SU-DHL-6 (cell line): Measurements from ENCODE around the gene KYNU.
"Not testable (repeated sequence)": the region's sequence is repeated elsewhere in the genome, so short reads cannot be mapped to it uniquely, and the experiment has no call there.

ENCODE experiments used
- H2AFZ ChIP-seq: fragments of 200-600 bp; sonication (generic); 2 replicates; pipeline ENCODE4 v1.6.1; 2014; ENCODE audit warnings: low read depth, mild to moderate bottlenecking, moderate library complexity, mixed read lengths, antibody characterized with exemption, low read length; ENCODE audit not compliant: severe bottlenecking
- H3F3A ChIP-seq: fragments of 200-600 bp; shearing (Covaris generic); 2 replicates; pipeline ENCODE4 v1.6.0; 2016; ENCODE audit warnings: antibody characterized with exemption, mild to moderate bottlenecking; ENCODE audit not compliant: insufficient read depth
- H3K27ac ChIP-seq: fragments of 200-600 bp; sonication (generic); 2 replicates; pipeline ENCODE4 v1.5.1; 2016; ENCODE audit warnings: low read depth, mild to moderate bottlenecking, low read length, moderate library complexity, mixed read lengths
- H3K27me3 ChIP-seq: fragments of 200-600 bp; sonication (generic), shearing (Covaris generic); 2 replicates; pipeline ENCODE4 v1.6.0; 2014; ENCODE audit warnings: mild to moderate bottlenecking, low read length
- H3K36me3 ChIP-seq: fragments of 200-600 bp; sonication (generic); 2 replicates; pipeline ENCODE4 v1.6.1; 2014; ENCODE audit warnings: mild to moderate bottlenecking, low read length, mixed read lengths
- H3K4me2 ChIP-seq: fragments of 300-600, 200-600 bp; shearing (Covaris generic), sonication (generic); 2 replicates; pipeline ENCODE4 v1.6.0; 2014; ENCODE audit warnings: low read length, low read depth, mild to moderate bottlenecking; ENCODE audit not compliant: poor library complexity, severe bottlenecking
- H3K4me3 ChIP-seq: fragments of 200-600 bp; sonication (generic); 2 replicates; pipeline ENCODE4 v1.5.1; 2014; ENCODE audit warnings: antibody characterized with exemption, low read length, mild to moderate bottlenecking, mixed read lengths; ENCODE audit not compliant: insufficient read depth, poor library complexity, severe bottlenecking
- H3K79me2 ChIP-seq: fragments of 200-600 bp; sonication (generic); 2 replicates; pipeline ENCODE4 v1.6.1; 2014; ENCODE audit warnings: mild to moderate bottlenecking, low read length, moderate library complexity; ENCODE audit not compliant: insufficient read depth
- H3K9ac ChIP-seq: fragments of 200-600 bp; sonication (generic); 2 replicates; pipeline ENCODE4 v1.7.0; 2014; ENCODE audit warnings: mild to moderate bottlenecking, low read length
- H3K9me2 ChIP-seq: fragments of 200-600 bp; sonication (generic); replicated peaks from 2 replicates; pipeline ENCODE4 v1.6.1; 2014; ENCODE audit warnings: low read length; ENCODE audit not compliant: insufficient read depth
- H3K9me3 ChIP-seq: fragments of 200-600 bp; sonication (generic); 2 replicates; pipeline ENCODE4 v1.6.1; 2014; ENCODE audit warnings: low read length, mixed read lengths; ENCODE audit not compliant: insufficient read depth
- H4K20me1 ChIP-seq: fragments of 200-600 bp; sonication (generic); 2 replicates; pipeline ENCODE4 v1.6.1; 2014; ENCODE audit warnings: low read depth, mild to moderate bottlenecking, antibody characterized with exemption, low read length, moderate library complexity, mixed read lengths
- EZH2phosphoT487 ChIP-seq: fragments of 200-600 bp; sonication (generic), shearing (Covaris generic); conservative IDR thresholded peaks from 2 replicates; pipeline ENCODE4 v1.6.1; 2018; ENCODE audit warnings: mild to moderate bottlenecking, antibody characterized with exemption, low read length, moderate library complexity, mixed read lengths
- TF ChIP-seq, protein P1 (sequence below): fragments of 200-600 bp; sonication (generic); IDR thresholded peaks from one replicate; pipeline ENCODE4 v1.5.1; 2017; ENCODE audit warnings: antibody characterized with exemption, mild to moderate bottlenecking, low read length, moderate library complexity; ENCODE audit not compliant: insufficient read depth, poor library complexity, severe bottlenecking

Gene KYNU

DNA sequence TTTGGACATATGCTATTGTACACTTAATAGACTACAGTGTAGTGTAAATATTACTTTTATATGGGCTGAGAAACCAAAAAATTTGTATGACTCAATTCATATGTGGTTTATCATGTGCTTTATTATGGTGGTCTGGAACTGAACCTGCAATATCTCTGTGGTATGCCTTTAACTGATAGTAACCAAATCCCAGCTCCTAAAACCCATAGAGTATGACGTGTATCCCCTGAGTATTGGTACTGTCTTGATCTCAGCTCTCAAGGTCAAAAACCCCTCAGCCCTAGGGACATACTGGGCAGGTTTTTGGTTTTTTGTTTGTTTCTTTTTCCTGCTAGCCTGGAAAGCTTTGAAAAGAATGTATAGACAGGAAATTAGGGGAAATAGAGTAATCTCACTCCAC, 209.6 kb downstream of the KYNU start:
- H3K9me2 ChIP-seq = no peaks in the 10 kb centered on the region
- H3K36me3 ChIP-seq = no peaks in the 10 kb centered on the region
- H3K4me3 ChIP-seq = no peak overlapping the region
- H3K79me2 ChIP-seq = no peaks in the 10 kb centered on the region
- no peaks in the 10 kb centered on the region for H3K27me3 ChIP-seq
- H4K20me1 ChIP-seq = no peaks in the 10 kb centered on the region
- H3K4me2 ChIP-seq = no peak overlapping the region
- H3K9ac ChIP-seq = no peak overlapping the region
- H2AFZ ChIP-seq = no peak overlapping the region
- H3F3A ChIP-seq = no peaks in the 10 kb centered on the region
- no peak for TF ChIP-seq EZH2phosphoT487
- TF ChIP-seq, protein P1, sequence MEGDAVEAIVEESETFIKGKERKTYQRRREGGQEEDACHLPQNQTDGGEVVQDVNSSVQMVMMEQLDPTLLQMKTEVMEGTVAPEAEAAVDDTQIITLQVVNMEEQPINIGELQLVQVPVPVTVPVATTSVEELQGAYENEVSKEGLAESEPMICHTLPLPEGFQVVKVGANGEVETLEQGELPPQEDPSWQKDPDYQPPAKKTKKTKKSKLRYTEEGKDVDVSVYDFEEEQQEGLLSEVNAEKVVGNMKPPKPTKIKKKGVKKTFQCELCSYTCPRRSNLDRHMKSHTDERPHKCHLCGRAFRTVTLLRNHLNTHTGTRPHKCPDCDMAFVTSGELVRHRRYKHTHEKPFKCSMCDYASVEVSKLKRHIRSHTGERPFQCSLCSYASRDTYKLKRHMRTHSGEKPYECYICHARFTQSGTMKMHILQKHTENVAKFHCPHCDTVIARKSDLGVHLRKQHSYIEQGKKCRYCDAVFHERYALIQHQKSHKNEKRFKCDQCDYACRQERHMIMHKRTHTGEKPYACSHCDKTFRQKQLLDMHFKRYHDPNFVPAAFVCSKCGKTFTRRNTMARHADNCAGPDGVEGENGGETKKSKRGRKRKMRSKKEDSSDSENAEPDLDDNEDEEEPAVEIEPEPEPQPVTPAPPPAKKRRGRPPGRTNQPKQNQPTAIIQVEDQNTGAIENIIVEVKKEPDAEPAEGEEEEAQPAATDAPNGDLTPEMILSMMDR = no peak
- no peaks in the 10 kb centered on the region for H3K9me3 ChIP-seq
- H3K27ac ChIP-seq = no peak overlapping the region

DNA sequence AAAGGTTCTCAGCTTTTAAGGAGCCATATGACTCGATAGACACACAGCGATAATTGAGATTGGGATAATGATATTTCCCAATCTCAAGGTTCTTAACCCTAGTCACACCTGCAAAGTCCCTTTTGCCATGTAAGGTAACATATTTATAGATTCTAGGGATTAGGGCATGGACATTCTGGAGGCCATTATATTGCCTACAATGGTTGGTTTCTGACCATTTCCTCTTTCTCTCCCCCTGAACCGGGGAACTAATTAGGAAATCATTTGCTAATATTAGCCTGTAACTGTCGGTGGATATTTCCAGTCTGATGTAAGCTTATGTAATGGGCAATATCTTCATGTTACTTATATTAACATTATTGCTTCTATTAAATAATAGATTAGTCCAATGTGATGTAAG, 210.9 kb downstream of the KYNU start:
- TF ChIP-seq, protein P1 = no peak
- TF ChIP-seq EZH2phosphoT487 = no peak
- no peaks in the 10 kb centered on the region for H4K20me1 ChIP-seq

DNA sequence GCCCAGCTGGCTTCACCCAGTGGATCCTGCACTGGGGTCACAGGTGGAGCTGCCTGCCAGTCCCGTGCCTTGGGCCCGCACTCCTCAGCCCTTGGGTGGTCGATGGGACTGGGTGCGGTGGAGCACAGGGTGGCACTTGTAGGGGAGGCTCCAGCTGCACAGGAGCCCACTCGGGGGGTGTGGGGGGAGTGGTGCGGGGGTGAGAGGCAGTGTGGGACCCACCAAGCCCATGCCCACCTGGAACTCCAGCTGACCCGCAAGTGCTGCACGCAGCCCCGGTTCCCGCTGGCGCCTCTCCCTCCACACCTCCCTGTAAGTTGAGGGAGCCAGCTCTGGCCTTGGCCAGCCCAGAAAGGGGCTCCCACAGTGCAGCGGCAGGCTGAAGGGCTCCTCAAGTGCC, 212.1 kb downstream of the KYNU start:
- not testable (repeated sequence) for H3F3A ChIP-seq, H3K79me2 ChIP-seq, H3K9me2 ChIP-seq, H3K4me3 ChIP-seq, H3K36me3 ChIP-seq, H3K9ac ChIP-seq, H2AFZ ChIP-seq, H3K9me3 ChIP-seq, H3K27ac ChIP-seq, H3K27me3 ChIP-seq, H3K4me2 ChIP-seq, H4K20me1 ChIP-seq

More for the DNA sequence above, 210.9 kb downstream of the KYNU start:
- Histone ChIP-seq H3K9me3 (no peaks in the 10 kb centered on the region), H3K36me3 (no peaks in the 10 kb centered on the region), H3K27me3 (no peaks in the 10 kb centered on the region), H3K27ac (no peak overlapping the region), H3F3A (no peaks in the 10 kb centered on the region), H3K4me2 (no peak overlapping the region), H3K9me2 (no peaks in the 10 kb centered on the region), H3K9ac (no peak overlapping the region), H3K79me2 (no peaks in the 10 kb centered on the region), H3K4me3 (no peak overlapping the region), H2AFZ (no peak overlapping the region)
